ENCODE results near the gene MYOZ3. TPM values are rescaled to one million over a fixed set of nuclear protein-coding genes. Genes with fewer than 3 reads are reported as not detected.

MYOZ3 gene, protein sequence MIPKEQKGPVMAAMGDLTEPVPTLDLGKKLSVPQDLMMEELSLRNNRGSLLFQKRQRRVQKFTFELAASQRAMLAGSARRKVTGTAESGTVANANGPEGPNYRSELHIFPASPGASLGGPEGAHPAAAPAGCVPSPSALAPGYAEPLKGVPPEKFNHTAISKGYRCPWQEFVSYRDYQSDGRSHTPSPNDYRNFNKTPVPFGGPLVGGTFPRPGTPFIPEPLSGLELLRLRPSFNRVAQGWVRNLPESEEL
- total RNA-seq: under 1 TPM; 0.06 to 0.21 TPM

DNA sequence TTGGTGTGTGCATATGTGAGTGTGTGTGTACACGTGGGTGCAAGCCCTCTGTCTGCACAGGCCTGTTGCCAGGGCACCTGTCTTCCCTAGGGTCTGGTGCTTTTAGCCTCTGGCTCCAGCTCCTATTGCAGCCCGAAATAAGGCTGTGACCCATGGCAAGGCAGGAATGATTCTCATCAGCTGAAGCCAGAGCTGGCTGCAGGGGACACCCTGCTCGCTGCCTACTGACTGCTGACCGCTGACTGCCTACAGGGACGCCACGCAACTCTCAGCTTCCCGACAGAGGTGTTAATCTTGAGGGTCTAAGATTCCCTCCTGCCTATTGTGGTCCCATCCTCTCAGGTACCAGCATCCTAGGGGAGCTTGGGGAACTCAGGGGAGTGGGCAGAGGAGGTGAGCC lies at the start of gene MYOZ3:
TSS of gene MYOZ3 (plus strand) at position 166 of the 400 bp plus-strand sequence. CDS start 1,691 bp downstream, outside the sequence.
- Mint-ChIP-seq H3K27ac (no peak within 1 kb of the TSS), H3K4me3 (no peak within 1 kb of the TSS), H3K4me1 (no peaks in the 10 kb centered on the region), H3K9me3 (no peaks in the 10 kb centered on the region), H3K36me3 (ENCODE audit: low read depth) (no peaks in the 10 kb centered on the region), H3K27me3 (peaks cover 4% of the 10 kb centered on the region)
- ATAC-seq (replicated peaks): no peak

- Mint-ChIP-seq H3K27me3 (peaks cover 8% of the 10 kb centered on the region), H3K4me3 (no peak overlapping the region)
- no peak for ATAC-seq (replicated peaks)
Measured at GRCh38 chr5:150612405-150612804, 48.6 kb upstream of the MYOZ3 start.

GRCh38 chr5:150612905-150613670 lies 48.0 kb upstream of the MYOZ3 start:
- Mint-ChIP-seq H3K4me3 (no peak overlapping the region), H3K9me3 (no peaks in the 10 kb centered on the region), H3K4me1 (no peaks in the 10 kb centered on the region), H3K27ac (no peak overlapping the region), H3K36me3 (ENCODE audit: low read depth) (no peaks in the 10 kb centered on the region), H3K27me3 (peaks cover 8% of the 10 kb centered on the region)
- ATAC-seq (replicated peaks): no peak

More at GRCh38 chr5:150612405-150612804, 48.6 kb upstream of the MYOZ3 start:
- Mint-ChIP-seq H3K36me3 (ENCODE audit: low read depth) (no peaks in the 10 kb centered on the region), H3K27ac (no peak overlapping the region), H3K9me3 (no peaks in the 10 kb centered on the region), H3K4me1 (no peaks in the 10 kb centered on the region)

DNA sequence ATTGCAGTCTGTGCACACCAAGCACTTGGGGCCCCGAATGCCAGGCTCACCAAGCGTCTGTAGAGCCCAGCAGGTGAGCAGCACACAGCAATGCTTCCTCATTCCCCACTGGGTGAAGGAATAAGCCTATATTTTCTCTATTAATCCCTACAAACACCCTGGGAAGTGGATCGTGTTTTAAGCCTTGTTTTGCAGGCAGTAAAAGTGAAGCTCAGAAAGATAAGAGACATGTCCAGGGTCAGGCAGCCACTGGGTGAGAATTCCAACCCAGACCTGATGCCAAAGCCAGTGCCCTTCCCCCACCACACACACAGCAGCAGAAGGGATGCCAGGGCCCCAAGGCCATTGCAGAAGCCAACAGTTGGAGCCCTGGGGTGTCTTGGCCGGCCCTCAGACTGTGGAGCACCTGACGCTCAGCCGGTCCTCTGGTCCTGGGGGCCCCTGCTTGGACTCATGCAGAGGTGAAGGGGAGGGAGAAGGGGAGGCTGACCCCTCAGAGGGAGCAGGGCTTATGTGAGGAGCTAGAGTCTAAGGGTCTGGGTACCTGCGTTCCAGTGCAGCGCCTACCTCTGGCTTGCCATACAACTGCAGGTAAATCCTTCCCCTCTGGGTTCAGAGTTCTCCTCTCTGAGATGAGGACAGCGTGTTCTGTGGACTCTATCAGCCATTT lies 46.9 kb upstream of the MYOZ3 start:
- H3K4me3 Mint-ChIP-seq: no peak overlapping the region
- no peaks in the 10 kb centered on the region for H3K36me3 Mint-ChIP-seq (ENCODE audit: low read depth)
- no peaks in the 10 kb centered on the region for H3K9me3 Mint-ChIP-seq
- peaks cover 8% of the 10 kb centered on the region for H3K27me3 Mint-ChIP-seq
- no peaks in the 10 kb centered on the region for H3K4me1 Mint-ChIP-seq
- no peak overlapping the region for H3K27ac Mint-ChIP-seq
- ATAC-seq (replicated peaks): no peak

GRCh38 chr5:150614661-150615060 lies 46.4 kb upstream of the MYOZ3 start:
- H3K27me3 Mint-ChIP-seq: peaks cover 8% of the 10 kb centered on the region
- no peaks in the 10 kb centered on the region for H3K36me3 Mint-ChIP-seq (ENCODE audit: low read depth)
- no peak overlapping the region for H3K27ac Mint-ChIP-seq
- no peak for ATAC-seq (replicated peaks)
- H3K9me3 Mint-ChIP-seq: no peaks in the 10 kb centered on the region
- no peak overlapping the region for H3K4me3 Mint-ChIP-seq
- no peaks in the 10 kb centered on the region for H3K4me1 Mint-ChIP-seq

GRCh38 chr5:150615141-150615699 lies 45.8 kb upstream of the MYOZ3 start:
- H3K9me3 Mint-ChIP-seq: no peaks in the 10 kb centered on the region
- peaks cover 8% of the 10 kb centered on the region for H3K27me3 Mint-ChIP-seq
- no peak overlapping the region for H3K4me3 Mint-ChIP-seq
- no peak overlapping the region for H3K27ac Mint-ChIP-seq
- ATAC-seq (replicated peaks): no peak
- no peaks in the 10 kb centered on the region for H3K4me1 Mint-ChIP-seq
- no peaks in the 10 kb centered on the region for H3K36me3 Mint-ChIP-seq (ENCODE audit: low read depth)

DNA sequence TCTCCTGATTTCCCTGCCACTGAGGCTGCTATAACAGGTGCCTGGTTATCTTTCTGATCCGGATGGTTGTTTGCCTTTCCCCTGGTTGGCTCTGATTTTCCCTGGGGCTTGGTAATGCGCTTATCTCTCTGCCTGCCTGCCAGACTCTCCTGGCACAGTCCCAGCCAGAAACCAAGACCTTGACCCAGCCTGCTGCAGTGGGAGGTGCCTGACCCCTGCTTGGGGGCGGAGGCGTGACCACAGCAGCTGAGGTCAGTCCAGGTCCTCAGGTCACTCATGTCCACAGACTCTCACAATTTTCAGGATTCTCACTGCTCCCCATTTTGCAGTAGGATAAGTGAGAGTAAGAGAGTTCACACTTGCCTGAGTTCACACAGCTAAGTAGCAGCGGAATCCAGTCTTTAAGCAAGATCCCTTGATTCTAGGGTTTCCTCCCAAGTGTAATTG lies 45.0 kb upstream of the MYOZ3 start:
- Mint-ChIP-seq H3K4me3 (no peak overlapping the region), H3K4me1 (no peaks in the 10 kb centered on the region)

GRCh38 chr5:150616506-150616905 lies 44.5 kb upstream of the MYOZ3 start:
- Mint-ChIP-seq H3K27ac (no peak overlapping the region), H3K4me1 (no peaks in the 10 kb centered on the region), H3K9me3 (no peaks in the 10 kb centered on the region), H3K36me3 (ENCODE audit: low read depth) (no peaks in the 10 kb centered on the region), H3K4me3 (no peak overlapping the region), H3K27me3 (peaks cover 8% of the 10 kb centered on the region)
- ATAC-seq (replicated peaks): no peak

More for the DNA sequence above, 45.0 kb upstream of the MYOZ3 start:
- no peaks in the 10 kb centered on the region for H3K36me3 Mint-ChIP-seq (ENCODE audit: low read depth)
- ATAC-seq (replicated peaks): no peak
- H3K27ac Mint-ChIP-seq: no peak overlapping the region
- H3K27me3 Mint-ChIP-seq: peaks cover 8% of the 10 kb centered on the region
- no peaks in the 10 kb centered on the region for H3K9me3 Mint-ChIP-seq

DNA sequence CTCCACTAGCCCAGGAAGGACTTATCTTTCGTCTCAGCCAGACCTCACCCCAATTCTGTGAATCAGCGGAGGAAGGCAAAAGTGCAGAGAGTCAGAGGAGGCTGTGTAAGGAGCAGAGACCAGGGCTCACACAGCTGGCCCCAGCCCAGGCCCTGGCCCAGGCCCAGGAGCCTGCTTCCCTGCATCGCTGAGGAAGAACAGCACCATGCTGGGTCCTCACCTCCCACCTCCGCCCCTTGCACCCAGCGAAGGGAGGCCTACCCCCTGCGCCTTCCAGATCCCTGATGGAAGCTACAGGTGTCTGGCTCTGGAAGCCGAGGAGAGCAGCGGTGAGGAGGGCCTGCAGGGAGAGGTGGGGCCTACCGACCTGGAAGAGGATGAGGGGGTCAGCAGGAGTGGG lies 42.9 kb upstream of the MYOZ3 start:
- Mint-ChIP-seq H3K27me3 (peaks cover 8% of the 10 kb centered on the region), H3K4me1 (peaks cover 5% of the 10 kb centered on the region), H3K27ac (no peak overlapping the region), H3K9me3 (no peaks in the 10 kb centered on the region), H3K36me3 (ENCODE audit: low read depth) (no peaks in the 10 kb centered on the region), H3K4me3 (no peak overlapping the region)
- ATAC-seq (replicated peaks): no peak

- Mint-ChIP-seq H3K27me3 (peaks cover 8% of the 10 kb centered on the region), H3K4me1 (peaks cover 8% of the 10 kb centered on the region), H3K36me3 (ENCODE audit: low read depth) (no peaks in the 10 kb centered on the region), H3K9me3 (no peaks in the 10 kb centered on the region), H3K27ac (no peak overlapping the region), H3K4me3 (no peak overlapping the region)
- no peak for ATAC-seq (replicated peaks)
Measured at GRCh38 chr5:150618588-150619281, 42.3 kb upstream of the MYOZ3 start.

DNA sequence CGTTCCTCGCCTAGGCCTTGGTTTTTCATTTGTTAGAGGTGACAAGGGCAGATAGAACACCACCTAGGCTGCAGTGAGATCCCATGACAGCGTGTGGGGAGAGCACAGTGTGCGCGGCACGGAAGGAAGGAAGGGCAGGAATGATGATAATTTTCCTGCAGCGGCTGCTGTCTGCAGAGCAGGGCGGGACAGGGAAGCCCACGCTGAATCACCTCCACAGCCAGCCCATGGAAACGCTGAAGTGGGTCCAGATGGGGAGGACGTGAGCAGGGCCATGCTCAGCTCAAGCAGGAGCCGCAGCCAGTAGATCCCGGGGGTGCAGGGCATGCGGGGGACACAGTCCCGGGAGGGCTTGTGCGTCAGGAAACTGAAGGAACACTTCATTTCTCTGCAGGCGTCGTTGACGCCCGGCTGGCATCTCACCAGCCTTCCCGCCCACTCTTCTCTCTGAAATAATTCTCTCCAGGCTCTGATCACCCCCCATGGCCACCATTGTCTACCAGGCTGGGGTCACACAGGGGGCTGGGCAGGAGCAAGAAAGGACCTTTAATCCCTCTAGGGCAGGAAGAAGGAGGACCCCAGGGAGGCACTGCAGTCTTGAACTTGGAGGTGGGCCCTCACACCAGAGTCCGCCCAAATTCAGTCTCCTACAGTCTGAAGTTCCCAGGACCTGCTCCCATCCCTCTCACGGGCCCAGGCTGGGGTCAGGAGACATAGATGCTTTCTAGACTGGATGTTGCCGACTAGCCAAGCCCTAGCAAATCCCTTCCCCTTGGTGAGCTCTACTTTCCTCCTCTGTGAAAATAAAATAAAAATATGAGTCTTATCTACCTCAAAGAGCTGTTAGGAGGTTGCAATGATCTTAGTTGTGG lies 41.5 kb upstream of the MYOZ3 start:
- no peak for ATAC-seq (replicated peaks)
- Mint-ChIP-seq H3K27me3 (peaks cover 15% of the 10 kb centered on the region), H3K27ac (no peak overlapping the region), H3K4me3 (no peak overlapping the region), H3K4me1 (peaks cover 16% of the 10 kb centered on the region), H3K36me3 (ENCODE audit: low read depth) (no peaks in the 10 kb centered on the region), H3K9me3 (no peaks in the 10 kb centered on the region)

GRCh38 chr5:150621301-150621700 lies 39.8 kb upstream of the MYOZ3 start:
- Mint-ChIP-seq H3K27ac (no peak overlapping the region), H3K4me3 (no peak overlapping the region), H3K9me3 (no peaks in the 10 kb centered on the region), H3K4me1 (peaks cover 16% of the 10 kb centered on the region), H3K27me3 (peaks cover 12% of the 10 kb centered on the region), H3K36me3 (ENCODE audit: low read depth) (no peaks in the 10 kb centered on the region)
- ATAC-seq (replicated peaks): no peak

DNA sequence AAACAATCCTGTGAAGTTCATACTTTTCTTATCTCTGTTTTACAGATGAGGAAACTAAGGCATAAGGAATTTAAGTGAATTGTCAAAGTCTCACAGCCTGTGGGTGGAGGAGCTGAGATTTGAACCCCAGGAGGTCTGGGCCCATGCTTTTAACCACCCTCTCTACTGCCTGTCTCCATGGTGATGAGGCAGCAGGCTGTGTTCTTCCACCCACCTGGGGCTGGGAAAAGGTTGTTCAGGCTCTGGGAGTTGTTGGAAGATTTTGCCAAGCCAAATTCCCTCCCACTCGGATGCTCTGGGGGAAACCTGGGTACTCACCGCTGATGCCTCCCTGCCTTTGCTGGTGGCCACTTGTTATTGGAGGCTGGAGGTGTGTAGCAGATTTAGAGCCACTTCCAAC lies 38.9 kb upstream of the MYOZ3 start:
- ATAC-seq (replicated peaks): no peak
- H3K27me3 Mint-ChIP-seq: peaks cover 12% of the 10 kb centered on the region
- H3K9me3 Mint-ChIP-seq: no peaks in the 10 kb centered on the region
- H3K4me1 Mint-ChIP-seq: peaks cover 16% of the 10 kb centered on the region
- H3K4me3 Mint-ChIP-seq: no peak overlapping the region
- H3K36me3 Mint-ChIP-seq (ENCODE audit: low read depth): no peaks in the 10 kb centered on the region
- H3K27ac Mint-ChIP-seq: no peak overlapping the region
